Sigmoid colon (tissue), 7 donors: ENCODE measurements around the gene ACD. TPM values are rescaled to one million over a fixed set of nuclear protein-coding genes. Genes with fewer than 3 reads are reported as not detected.

Source experiments
- DNase-seq: peaks from one replicate; pipeline ENCODE4 v3.0.0-alpha.2; 2019
- H3K27ac ChIP-seq, 4 donors: fragments of 200-600 bp; sonication (generic); one replicate each; pipeline ENCODE4 v1.5.1; 2016 to 2019; ENCODE audit warnings: mild to moderate bottlenecking in 1 of 4
- H3K27me3 ChIP-seq, 3 donors: fragments of 200-600 bp; sonication (generic); one replicate each; pipeline ENCODE4 v1.5.1; 2019; ENCODE audit warnings: mild to moderate bottlenecking in 1 of 3
- H3K36me3 ChIP-seq, 4 donors: fragments of 200-600 bp; sonication (generic); one replicate each; pipeline ENCODE4 v1.5.1; 2016 to 2019
- H3K4me1 ChIP-seq, 4 donors: fragments of 200-600 bp; sonication (generic); one replicate each; pipeline ENCODE4 v1.5.1; 2017 to 2019
- H3K4me3 ChIP-seq, 4 donors: fragments of 200-600 bp; sonication (generic); one replicate each; pipeline ENCODE4 v1.5.1; 2017 to 2019; ENCODE audit warnings: mild to moderate bottlenecking in 2 of 4, moderate library complexity in 1 of 4
- H3K9me3 ChIP-seq, 4 donors: fragments of 200-600 bp in 3 of 4; sonication (generic) in 3 of 4; one replicate each; pipeline versions ENCODE4 v1.5.1 to v1.6.1; 2013 to 2019
- CTCF ChIP-seq, 4 experiments: fragments of 450-650 bp in 3 of 4; fragments of 200-600 bp in 1 of 4; IDR thresholded peaks; one replicate each; pipeline ENCODE4 v1.5.1; 2016 to 2019; ENCODE audit warnings: antibody characterized with exemption in 4 of 4, mild to moderate bottlenecking in 3 of 4, moderate library complexity in 2 of 4
- EP300 ChIP-seq, 4 donors: sonication (generic); formaldehyde crosslinking; IDR thresholded peaks; one replicate each; pipeline ENCODE4 v1.6.1; 2017; ENCODE audit warnings: antibody characterized with exemption in 4 of 4
- POLR2A ChIP-seq, 2 donors: fragments of 450-650 bp; IDR thresholded peaks; one replicate each; pipeline ENCODE4 v1.6.1; 2016; ENCODE audit warnings: antibody characterized with exemption in 2 of 2, mild to moderate bottlenecking in 2 of 2, moderate library complexity in 2 of 2
- POLR2AphosphoS5 ChIP-seq, 4 donors: sonication (generic); formaldehyde crosslinking; IDR thresholded peaks; one replicate each; pipeline ENCODE4 v1.6.1; 2017; ENCODE audit warnings: antibody characterized with exemption in 4 of 4
- WGBS, 2 donors: extraction: QIAGEN DNeasy Blood & Tissue Kit; methylation state at CpG; one replicate each; pipeline ENCODE4 v1.1.7; 2013; 5-methylcytosine and 5-hydroxymethylcytosine counted together
- intact Hi-C: fragments of 100-400 bp; cut with DNase I; formaldehyde crosslinking; loops from one replicate; pipeline ENCODE4 v1.15.1; 2023
- polyA plus RNA-seq, 3 donors: library from polyadenylated mRNA; stranded (reverse); fragments of 200-250 nt; gene quantifications; one replicate each; pipeline ENCODE4 v1.2.3, GENCODE V29; 2013
- total RNA-seq, 4 donors: library from RNA; depleted of rRNA; stranded (reverse); fragments of >200 nt; gene quantifications; one replicate each; pipeline ENCODE4 v1.1.0, GENCODE V29; 2016
- donor health status: healthy with polysubstance abuse.
- donor health status: Bipolar disorder and iron deficiency.
- donor health status: healthy.

Gene ACD
- total and polyA plus RNA-seq, 7 donors = 7.4 to 20.6 (median 17.8) TPM

DNA sequence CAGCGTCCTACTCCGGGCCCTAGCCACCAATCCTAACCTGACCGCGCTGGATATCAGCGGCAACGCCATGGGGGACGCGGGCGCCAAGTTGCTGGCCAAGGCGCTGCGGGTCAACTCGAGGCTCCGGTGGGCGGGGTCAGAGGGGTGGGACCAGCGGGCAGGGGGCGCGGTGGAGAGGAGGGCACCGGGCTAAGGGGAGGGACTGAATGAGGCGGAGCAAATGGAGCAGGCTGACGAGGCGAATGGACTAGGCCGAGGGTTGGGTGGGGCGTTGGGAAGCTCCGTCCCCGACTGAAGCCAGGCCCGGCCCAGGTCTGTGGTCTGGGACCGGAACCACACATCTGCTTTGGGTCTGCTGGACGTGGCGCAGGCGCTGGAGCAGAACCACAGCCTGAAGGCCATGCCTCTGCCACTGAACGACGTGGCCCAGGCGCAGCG lies 10.5 kb downstream of the ACD start:
- H3K36me3 ChIP-seq = no peaks in the 10 kb centered on the region
- TF ChIP-seq POLR2A (IDR thresholded peaks at IDR 0.05) (no peak), CTCF (IDR thresholded peaks at IDR 0.05) (no peak), POLR2AphosphoS5 (IDR thresholded peaks at IDR 0.05) (no peak), EP300 (IDR thresholded peaks at IDR 0.05) (no peak)
- DNase-seq = no peak
- peaks cover 0 to 30% (median 28%) of the 10 kb centered on the region in 4 donors for H3K4me1 ChIP-seq
- no peaks in the 10 kb centered on the region for H3K9me3 ChIP-seq
- intact Hi-C loops = no loop called here
- 17 to 57% methylated on average over 34 of the region's 34 CpGs for WGBS, 2 donors
- no peak overlapping the region for H3K27ac ChIP-seq
- peaks cover 61 to 100% (median 94%) of the 10 kb centered on the region in 3 donors for H3K27me3 ChIP-seq
- no peak overlapping the region for H3K4me3 ChIP-seq

DNA sequence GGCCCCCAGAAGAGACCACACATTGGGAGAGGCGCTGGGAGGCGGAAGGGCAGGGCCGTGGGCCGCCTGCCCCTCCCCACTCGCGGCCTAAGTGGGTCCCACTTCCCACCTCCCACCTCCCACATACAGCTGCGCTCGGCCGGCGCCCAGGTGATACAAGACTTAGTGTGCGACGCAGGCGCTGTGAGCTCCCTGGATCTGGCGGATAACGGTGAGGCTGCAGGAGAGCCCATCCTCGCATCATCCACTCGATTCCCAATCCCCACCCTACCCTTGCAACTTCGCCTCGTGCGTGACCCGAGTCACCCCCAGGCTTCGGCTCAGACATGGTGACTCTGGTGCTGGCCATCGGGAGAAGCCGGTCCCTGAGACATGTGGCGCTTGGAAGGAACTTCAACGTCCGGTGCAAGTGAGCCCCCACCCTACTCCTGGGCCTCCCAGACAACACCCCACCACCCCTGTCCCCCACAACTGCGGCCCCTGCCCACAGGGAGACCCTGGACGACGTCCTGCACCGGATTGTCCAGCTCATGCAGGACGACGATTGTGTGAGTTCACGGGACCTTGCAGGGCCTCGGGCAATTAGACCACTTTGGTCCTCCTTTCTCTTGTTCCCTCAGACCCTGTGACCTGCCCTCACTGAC lies 11.2 kb downstream of the ACD start:
- no peak for TF ChIP-seq POLR2A (IDR thresholded peaks at IDR 0.05)
- no peak for TF ChIP-seq CTCF (IDR thresholded peaks at IDR 0.05)
- no peak for TF ChIP-seq POLR2AphosphoS5 (IDR thresholded peaks at IDR 0.05)
- TF ChIP-seq EP300 (IDR thresholded peaks at IDR 0.05) = no peak
- no peak for DNase-seq
- WGBS, 2 donors = 32 to 73% methylated on average over 35 of the region's 35 CpGs
- Histone ChIP-seq H3K9me3 (no peaks in the 10 kb centered on the region), H3K27ac (no peak overlapping the region), H3K36me3 (no peaks in the 10 kb centered on the region), H3K4me3 (no peak overlapping the region), H3K27me3 (peaks cover 55 to 97% (median 88%) of the 10 kb centered on the region in 3 donors), H3K4me1 (peaks cover 0 to 31% (median 29%) of the 10 kb centered on the region in 4 donors)
- intact Hi-C loops = no loop called here

- WGBS, 2 donors = 17 to 62% methylated on average over 65 of the region's 65 CpGs
- intact Hi-C loops = no loop called here
Observed at GRCh38 chr16:67648088-67648763, 11.8 kb downstream of the ACD start.

GRCh38 chr16:67647681-67648080 lies 12.4 kb downstream of the ACD start:
- intact Hi-C loops = no loop called here
- TF ChIP-seq CTCF (IDR thresholded peaks at IDR 0.05) = no peak
- TF ChIP-seq POLR2AphosphoS5 (IDR thresholded peaks at IDR 0.05) = no peak
- Histone ChIP-seq H3K9me3 (peaks cover 0 to 3% (median 0%) of the 10 kb centered on the region in 4 donors), H3K27ac (no peak overlapping the region), H3K36me3 (no peaks in the 10 kb centered on the region), H3K4me3 (no peak overlapping the region), H3K4me1 (peaks cover 0 to 22% (median 20%) of the 10 kb centered on the region in 4 donors), H3K27me3 (peaks cover 46 to 85% (median 77%) of the 10 kb centered on the region in 3 donors)
- 62 to 83% methylated on average over 13 of the region's 13 CpGs for WGBS, 2 donors
- no peak for DNase-seq

More at GRCh38 chr16:67648088-67648763, 11.8 kb downstream of the ACD start:
- Histone ChIP-seq H3K4me1 (peaks cover 0 to 25% (median 23%) of the 10 kb centered on the region in 4 donors), H3K27me3 (peaks cover 48 to 90% (median 81%) of the 10 kb centered on the region in 3 donors), H3K9me3 (no peaks in the 10 kb centered on the region), H3K27ac (no peak overlapping the region), H3K36me3 (no peaks in the 10 kb centered on the region), H3K4me3 (no peak overlapping the region)
- TF ChIP-seq EP300 (IDR thresholded peaks at IDR 0.05) (no peak), CTCF (IDR thresholded peaks at IDR 0.05) (no peak), POLR2A (IDR thresholded peaks at IDR 0.05) (no peak), POLR2AphosphoS5 (IDR thresholded peaks at IDR 0.05) (no peak)
- no peak for DNase-seq
